Neuronal stem cell (in vitro differentiated cells): Measurements from ENCODE around the gene GGTLC1.

Experiments
- DNase-seq: peaks from one replicate; pipeline ENCODE4 v3.0.0-alpha.2; 2013; ENCODE audit warnings: low spot score
- H2AFZ ChIP-seq: one replicate; pipeline ENCODE4 v1.6.1; 2013; ENCODE audit warnings: mild to moderate bottlenecking, low read length, inconsistent platforms
- H2AK5ac ChIP-seq: 2 replicates; pipeline ENCODE4 v1.6.1; 2013; ENCODE audit warnings: low read depth, mild to moderate bottlenecking, inconsistent platforms, low read length, moderate library complexity, mixed read lengths
- H2BK120ac ChIP-seq: 2 replicates; pipeline ENCODE4 v1.6.1; 2013; ENCODE audit warnings: low read depth, mild to moderate bottlenecking, inconsistent platforms, low read length, moderate library complexity, mixed read lengths
- H2BK12ac ChIP-seq: one replicate; pipeline ENCODE4 v1.6.1; 2013; ENCODE audit warnings: low read length, inconsistent platforms
- H2BK15ac ChIP-seq: 2 replicates; pipeline ENCODE4 v1.6.1; 2013; ENCODE audit warnings: mild to moderate bottlenecking, low read length, inconsistent platforms, mixed read lengths
- H2BK5ac ChIP-seq: one replicate; pipeline ENCODE4 v1.6.1; 2013; ENCODE audit warnings: inconsistent platforms, mild to moderate bottlenecking, low read length, moderate library complexity
- H3K14ac ChIP-seq: one replicate; pipeline ENCODE4 v1.6.1; 2013; ENCODE audit warnings: low read length, inconsistent platforms
- H3K18ac ChIP-seq: 2 replicates; pipeline ENCODE4 v1.6.1; 2013; ENCODE audit warnings: low read length, inconsistent platforms
- H3K23ac ChIP-seq: 2 replicates; pipeline ENCODE4 v1.6.1; 2013; ENCODE audit warnings: low read depth, mild to moderate bottlenecking, mixed read lengths, low read length, inconsistent platforms; ENCODE audit not compliant: poor library complexity
- H3K27ac ChIP-seq: replicated peaks from 3 replicates; pipeline ENCODE4 v1.5.1; 2013; ENCODE audit warnings: low read length, inconsistent platforms
- H3K27me3 ChIP-seq, 3 experiments: 2 replicates each; pipeline ENCODE4 v1.6.1; 2013; ENCODE audit warnings: low read length in 3 of 3, mild to moderate bottlenecking in 2 of 3, inconsistent platforms in 1 of 3, low read depth in 1 of 3, mixed read lengths in 1 of 3, moderate library complexity in 1 of 3; ENCODE audit not compliant: control insufficient read depth in 3 of 3, insufficient read depth in 3 of 3
- H3K36me3 ChIP-seq, 2 donors: replicated peaks in 1 of 2; 2 replicates each; pipeline ENCODE4 v1.6.1; 2013; ENCODE audit warnings: low read length in 2 of 2; ENCODE audit not compliant: control insufficient read depth in 2 of 2, insufficient read depth in 2 of 2
- H3K4ac ChIP-seq: 2 replicates; pipeline ENCODE4 v1.6.1; 2013; ENCODE audit warnings: inconsistent platforms, mild to moderate bottlenecking, low read length, moderate library complexity
- H3K4me1 ChIP-seq, 2 donors: 1 replicate in 1 of 2; 2 replicates in 1 of 2; pipeline ENCODE4 v1.6.1; 2013; ENCODE audit warnings: low read length in 2 of 2, low read depth in 1 of 2; ENCODE audit not compliant: control insufficient read depth in 2 of 2, insufficient read depth in 1 of 2
- H3K4me2 ChIP-seq: one replicate; pipeline ENCODE4 v1.6.1; 2013; ENCODE audit warnings: mild to moderate bottlenecking, low read length, inconsistent platforms; ENCODE audit not compliant: insufficient read depth, poor library complexity, severe bottlenecking
- H3K4me3 ChIP-seq, 2 donors: 2 replicates each; pipeline ENCODE4 v1.5.1; 2013; ENCODE audit warnings: low read length in 2 of 2, mild to moderate bottlenecking in 2 of 2, inconsistent platforms in 1 of 2, moderate library complexity in 1 of 2
- H3K79me1 ChIP-seq: one replicate; pipeline ENCODE4 v1.6.1; 2013; ENCODE audit warnings: low read depth, mild to moderate bottlenecking, inconsistent platforms, low read length, moderate library complexity
- H3K9ac ChIP-seq: one replicate; pipeline ENCODE4 v1.6.1; 2013; ENCODE audit warnings: mild to moderate bottlenecking, low read depth, low read length, inconsistent platforms; ENCODE audit not compliant: poor library complexity
- H3K9me3 ChIP-seq, 2 donors: replicated peaks in 1 of 2; 2 replicates each; pipeline versions ENCODE3 to v1.6.1; 2013; ENCODE audit warnings: low read length in 2 of 2, mild to moderate bottlenecking in 2 of 2, inconsistent platforms in 1 of 2, low read depth in 1 of 2, mixed read lengths in 1 of 2, moderate library complexity in 1 of 2; ENCODE audit not compliant: control insufficient read depth in 2 of 2, insufficient read depth in 1 of 2
- H4K8ac ChIP-seq: one replicate; pipeline ENCODE4 v1.6.1; 2013; ENCODE audit warnings: low read depth, mild to moderate bottlenecking, inconsistent platforms, low read length, moderate library complexity
- H4K91ac ChIP-seq: one replicate; pipeline ENCODE4 v1.6.1; 2013; ENCODE audit warnings: low read length, low read depth, mild to moderate bottlenecking, inconsistent platforms; ENCODE audit not compliant: poor library complexity
- WGBS, 2 donors: extraction: QIAGEN DNeasy Blood & Tissue Kit; methylation state at CpG; one replicate each; pipeline ENCODE4 v1.1.7; 2013; ENCODE audit warnings: missing lambda C conversion rate in 2 of 2, mixed read lengths in 1 of 2; ENCODE audit not compliant: insufficient read length in 2 of 2, insufficient replicate concordance in 1 of 2; ENCODE audit errors: extremely low coverage in 2 of 2; 5-methylcytosine and 5-hydroxymethylcytosine counted together

Gene GGTLC1

GRCh38 chr20:24007758-24008157, 19.2 kb upstream of the GGTLC1 start:
- no peak for DNase-seq

GRCh38 chr20:24007073-24007595, 18.6 kb upstream of the GGTLC1 start:
- Histone ChIP-seq H3K79me1 (no peaks in the 10 kb centered on the region), H3K27me3 (peaks cover 0 to 3% (median 0%) of the 10 kb centered on the region in 3 experiments), H3K4ac (no peak overlapping the region), H2AK5ac (no peak overlapping the region), H2BK15ac (no peak overlapping the region), H3K23ac (no peak overlapping the region), H3K4me3 (no peak overlapping the region), H3K36me3 (peaks cover 0 to 2% of the 10 kb centered on the region in 2 donors), H3K9ac (no peak overlapping the region), H3K4me2 (no peak overlapping the region), H3K18ac (no peak overlapping the region), H2AFZ (no peak overlapping the region), H2BK12ac (no peak overlapping the region), H4K91ac (no peak overlapping the region), H2BK5ac (no peak overlapping the region), H3K27ac (no peak overlapping the region), H4K8ac (no peak overlapping the region), H3K9me3 (peaks cover 0 to 3% of the 10 kb centered on the region in 2 donors), H3K4me1 (peaks cover 0 to 10% of the 10 kb centered on the region in 2 donors), H3K14ac (no peak overlapping the region), H2BK120ac (no peak overlapping the region)
- DNase-seq, result no peak
- WGBS, 2 donors, result no CpG with 5 or more reads among the region's 8 CpGs

More at GRCh38 chr20:24007758-24008157, 19.2 kb upstream of the GGTLC1 start:
- Histone ChIP-seq H3K4me2 (no peak overlapping the region), H3K9me3 (peaks cover 0 to 3% of the 10 kb centered on the region in 2 donors), H3K4me1 (peaks cover 0 to 10% of the 10 kb centered on the region in 2 donors), H3K23ac (no peak overlapping the region), H3K4me3 (no peak overlapping the region), H3K9ac (no peak overlapping the region), H3K27ac (no peak overlapping the region), H2BK5ac (no peak overlapping the region), H4K8ac (no peak overlapping the region), H3K36me3 (peaks cover 0 to 2% of the 10 kb centered on the region in 2 donors), H3K14ac (no peak overlapping the region), H2BK120ac (no peak overlapping the region), H2AK5ac (no peak overlapping the region), H3K79me1 (no peaks in the 10 kb centered on the region), H3K27me3 (peaks cover 0 to 3% (median 0%) of the 10 kb centered on the region in 3 experiments), H2AFZ (no peak overlapping the region), H2BK12ac (no peak overlapping the region), H3K18ac (no peak overlapping the region), H2BK15ac (no peak overlapping the region), H4K91ac (no peak overlapping the region), H3K4ac (no peak overlapping the region)
- no CpG with 5 or more reads among the region's 3 CpGs for WGBS, 2 donors

- DNase-seq, result no peak
- H3K9ac ChIP-seq, result no peak overlapping the region
Observed at GRCh38 chr20:24006626-24007025, 18.0 kb upstream of the GGTLC1 start.

GRCh38 chr20:24004471-24004870, 15.9 kb upstream of the GGTLC1 start:
- H2BK12ac ChIP-seq, result no peak overlapping the region
- H2BK120ac ChIP-seq, result no peak overlapping the region
- no peak overlapping the region for H3K4me3 ChIP-seq
- H4K91ac ChIP-seq, result no peak overlapping the region
- H3K4me1 ChIP-seq, result peaks cover 0 to 10% of the 10 kb centered on the region in 2 donors
- no peak overlapping the region for H3K14ac ChIP-seq
- H3K36me3 ChIP-seq, result peaks cover 0 to 2% of the 10 kb centered on the region in 2 donors
- no CpG with 5 or more reads among the region's 9 CpGs for WGBS, 2 donors
- no peak overlapping the region for H2BK5ac ChIP-seq
- peaks cover 0 to 3% of the 10 kb centered on the region in 2 donors for H3K9me3 ChIP-seq
- H4K8ac ChIP-seq, result no peak overlapping the region
- H3K23ac ChIP-seq, result no peak overlapping the region
- H3K27ac ChIP-seq, result no peak overlapping the region
- no peak overlapping the region for H3K9ac ChIP-seq
- peaks cover 0 to 3% (median 0%) of the 10 kb centered on the region in 3 experiments for H3K27me3 ChIP-seq
- no peak overlapping the region for H2BK15ac ChIP-seq
- H2AK5ac ChIP-seq, result no peak overlapping the region
- no peak overlapping the region for H3K4me2 ChIP-seq
- no peak overlapping the region for H3K4ac ChIP-seq
- H3K18ac ChIP-seq, result no peak overlapping the region
- DNase-seq, result no peak
- H2AFZ ChIP-seq, result no peak overlapping the region
- H3K79me1 ChIP-seq, result no peaks in the 10 kb centered on the region

More at GRCh38 chr20:24006626-24007025, 18.0 kb upstream of the GGTLC1 start:
- peaks cover 0 to 10% of the 10 kb centered on the region in 2 donors for H3K4me1 ChIP-seq
- H2BK120ac ChIP-seq, result no peak overlapping the region
- H2AFZ ChIP-seq, result no peak overlapping the region
- peaks cover 0 to 3% (median 0%) of the 10 kb centered on the region in 3 experiments for H3K27me3 ChIP-seq
- peaks cover 0 to 3% of the 10 kb centered on the region in 2 donors for H3K9me3 ChIP-seq
- H2BK12ac ChIP-seq, result no peak overlapping the region
- H2BK15ac ChIP-seq, result no peak overlapping the region
- H3K23ac ChIP-seq, result no peak overlapping the region
- H3K36me3 ChIP-seq, result peaks cover 0 to 2% of the 10 kb centered on the region in 2 donors
- no peak overlapping the region for H4K8ac ChIP-seq
- H4K91ac ChIP-seq, result no peak overlapping the region
- no peak overlapping the region for H2BK5ac ChIP-seq
- H3K14ac ChIP-seq, result no peak overlapping the region
- no CpG with 5 or more reads among the region's 7 CpGs for WGBS, 2 donors
- no peak overlapping the region for H2AK5ac ChIP-seq
- H3K4me3 ChIP-seq, result no peak overlapping the region
- H3K79me1 ChIP-seq, result no peaks in the 10 kb centered on the region
- no peak overlapping the region for H3K4ac ChIP-seq
- no peak overlapping the region for H3K18ac ChIP-seq
- no peak overlapping the region for H3K27ac ChIP-seq
- H3K4me2 ChIP-seq, result no peak overlapping the region
